VCaP (cell line): Measurements from ENCODE around the gene HCK.
A peak's percentile ranks its signal among the peaks of the same experiment; 100 is the strongest.
"Not testable (repeated sequence)": the region's sequence is repeated elsewhere in the genome, so short reads cannot be mapped to it uniquely, and the experiment has no call there.

Experiments used
- H3K27ac ChIP-seq: fragments of 450-650 bp; 2 replicates; pipeline ENCODE4 v1.5.1; 2017
- CTCF ChIP-seq: fragments of 450-650 bp; conservative IDR thresholded peaks from 2 replicates; pipeline ENCODE4 v1.5.1; 2017; ENCODE audit warnings: mild to moderate bottlenecking, moderate library complexity

Gene HCK

GRCh38 chr20:32031007-32031958, 20.8 kb upstream of the HCK start:
- H3K27ac ChIP-seq = no peak overlapping the region
- TF ChIP-seq CTCF = peak; percentile 97

- no peak overlapping the region for H3K27ac ChIP-seq
- TF ChIP-seq CTCF = no peak
Observed at GRCh38 chr20:32033316-32033715, 18.7 kb upstream of the HCK start.

GRCh38 chr20:32033721-32034120, 18.3 kb upstream of the HCK start:
- H3K27ac ChIP-seq = not testable (repeated sequence)

GRCh38 chr20:32034581-32035425, 17.2 kb upstream of the HCK start:
- H3K27ac ChIP-seq = no peak overlapping the region

GRCh38 chr20:32035426-32035779, 16.6 kb upstream of the HCK start:
- no peak for TF ChIP-seq CTCF
- H3K27ac ChIP-seq = no peak overlapping the region

More at GRCh38 chr20:32034581-32035425, 17.2 kb upstream of the HCK start:
- TF ChIP-seq CTCF = peak; percentile 55

GRCh38 chr20:32036252-32036651, 15.8 kb upstream of the HCK start:
- no peak overlapping the region for H3K27ac ChIP-seq
- TF ChIP-seq CTCF = no peak

GRCh38 chr20:32036716-32037485, 15.1 kb upstream of the HCK start:
- TF ChIP-seq CTCF = no peak
- H3K27ac ChIP-seq = no peak overlapping the region
